Umbilical cord (tissue), 2 donors: ENCODE measurements around the gene IBSP. TPM values are rescaled to one million over a fixed set of nuclear protein-coding genes. Genes with fewer than 3 reads are reported as not detected.

Experiments used
- DNase-seq: peaks from one replicate; pipeline ENCODE4 v3.0.0-alpha.2; 2015; ENCODE audit warnings: low spot score
- total RNA-seq: library from RNA; depleted of rRNA; stranded (reverse); fragments of >200 nt; gene quantifications from one replicate; pipeline ENCODE4 v1.2.3, GENCODE V29; 2014; ENCODE audit warnings: low replicate concordance; ENCODE audit not compliant: insufficient read depth

Gene IBSP
- total RNA-seq = 3.6 TPM

DNA sequence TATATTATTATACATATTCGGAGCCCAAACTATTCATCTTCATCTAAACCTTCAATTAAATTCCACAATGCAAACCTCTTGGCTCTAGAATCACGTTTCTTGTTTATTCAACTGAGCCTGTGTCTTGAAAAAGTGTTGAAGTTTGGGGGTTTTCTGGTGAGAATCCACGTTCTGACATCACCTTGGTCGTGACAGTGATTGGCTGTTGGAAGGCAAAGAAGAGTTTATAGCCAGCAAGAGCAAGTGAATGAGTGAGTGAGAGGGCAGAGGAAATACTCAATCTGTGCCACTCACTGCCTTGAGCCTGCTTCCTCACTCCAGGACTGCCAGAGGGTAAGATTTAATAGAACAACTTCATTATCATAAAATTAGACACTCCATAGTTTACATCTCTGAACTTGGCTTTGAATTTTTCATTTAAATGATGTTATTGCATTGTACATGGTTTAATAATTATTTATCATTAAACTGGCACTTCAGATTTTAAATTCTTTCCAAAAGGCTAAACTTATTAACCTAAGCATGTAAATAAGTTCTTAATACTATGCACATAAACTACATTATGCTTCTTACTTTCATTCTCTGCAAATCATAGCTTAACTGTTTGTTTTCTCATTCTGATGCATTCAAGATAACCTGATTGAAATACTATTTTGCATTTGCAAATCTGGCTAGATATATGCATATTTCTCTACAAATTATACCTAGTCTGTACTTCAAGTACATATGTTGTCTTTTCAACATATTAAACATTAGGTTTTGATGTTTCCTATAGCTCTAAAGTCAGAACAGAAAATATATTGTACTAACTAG lies at the start of gene IBSP:
TSS of gene IBSP (plus strand) at position 254 of the 813 bp plus-strand sequence. CDS start 2,808 bp downstream, outside the sequence.
- no peak for DNase-seq

GRCh38 chr4:87749883-87750282 lies 49.5 kb upstream of the IBSP start:
- DNase-seq = no peak

DNA sequence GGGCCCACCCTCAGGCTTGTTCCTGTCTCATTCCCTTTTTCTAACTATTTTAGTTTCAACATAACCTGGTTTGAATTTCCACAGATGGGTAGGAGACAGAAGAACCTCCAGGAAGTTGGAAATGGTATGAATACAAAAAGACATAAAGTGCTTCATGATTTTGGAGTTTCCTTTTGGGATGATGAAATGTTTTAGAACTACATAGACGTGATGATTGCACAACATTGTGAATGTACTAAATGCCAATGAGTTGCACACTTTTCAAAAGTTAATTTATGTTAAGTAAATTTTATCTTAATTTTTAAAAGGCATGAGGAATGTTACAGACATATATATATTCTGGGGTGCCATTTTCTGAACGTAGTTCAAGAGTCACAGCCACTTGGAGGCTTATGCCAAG lies 41.1 kb upstream of the IBSP start:
- DNase-seq = no peak

- no peak for DNase-seq
These were observed 37.0 kb upstream of the IBSP start for GRCh38 chr4:87762311-87762710.

- no peak for DNase-seq
These were observed 17.8 kb upstream of the IBSP start for GRCh38 chr4:87781569-87781968.

- no peak for DNase-seq
These were observed 15.6 kb upstream of the IBSP start for GRCh38 chr4:87783781-87784180.

GRCh38 chr4:87785731-87786509 lies 13.4 kb upstream of the IBSP start:
- DNase-seq = no peak

DNA sequence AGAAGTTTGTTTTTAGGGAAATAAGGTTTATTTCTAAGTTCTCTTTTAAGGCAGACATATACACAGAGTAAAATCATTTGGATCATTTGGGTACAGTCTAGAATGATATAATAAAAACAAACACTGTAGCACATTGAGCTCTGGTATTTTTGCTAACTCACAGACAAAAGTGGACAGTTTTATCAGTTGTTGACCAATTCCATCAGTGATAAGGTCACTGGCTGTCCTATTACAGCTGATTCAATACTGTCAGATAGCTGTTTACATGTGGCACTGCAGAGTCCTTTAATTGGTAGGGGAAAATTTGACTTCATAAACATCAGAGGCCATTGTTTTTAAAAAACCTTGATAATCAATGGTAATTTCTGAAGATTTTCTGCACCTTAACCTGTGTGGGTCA lies 3.5 kb downstream of the IBSP start:
- DNase-seq = no peak

DNA sequence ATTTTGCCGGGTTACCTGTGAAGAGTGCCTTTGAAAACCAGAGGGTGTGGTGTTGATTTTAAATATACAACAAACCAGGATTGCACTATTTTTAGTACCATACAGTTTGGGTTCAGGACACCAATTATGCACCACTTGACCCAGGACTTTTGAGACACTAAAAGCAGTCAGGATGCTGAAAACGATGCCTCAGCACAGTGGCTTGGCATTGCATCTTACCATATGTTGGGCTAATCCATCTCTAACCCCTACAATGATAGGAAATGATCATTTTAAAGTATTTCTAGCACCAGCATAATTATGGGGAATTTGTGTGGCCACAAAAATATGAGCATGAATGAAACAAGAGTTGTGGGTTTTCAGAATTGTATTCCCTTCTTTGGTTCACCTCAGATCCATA lies 4.1 kb downstream of the IBSP start:
- DNase-seq = no peak

DNA sequence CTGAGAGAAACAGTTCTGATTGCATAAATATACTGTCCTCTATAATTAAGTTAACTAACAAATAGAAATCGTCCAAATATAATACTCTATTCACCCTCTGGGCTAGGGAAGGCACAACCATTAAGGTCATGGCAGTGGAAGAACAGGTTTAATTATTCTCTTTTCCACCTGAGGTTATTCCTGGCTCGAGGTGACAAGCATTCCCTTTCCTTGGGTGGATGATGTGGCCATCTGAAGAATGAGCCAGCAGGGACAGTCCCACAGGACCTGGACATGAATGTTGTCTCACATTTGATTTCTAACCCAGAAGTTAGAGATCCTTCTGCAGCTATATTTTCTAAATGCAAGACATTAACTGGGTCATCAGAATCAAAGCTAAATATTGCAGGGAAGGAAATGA lies 5.5 kb downstream of the IBSP start:
- no peak for DNase-seq

GRCh38 chr4:87805971-87806370 lies 6.6 kb downstream of the IBSP start:
- DNase-seq = no peak

GRCh38 chr4:87806520-87806919 lies 7.2 kb downstream of the IBSP start:
- DNase-seq = no peak

GRCh38 chr4:87807402-87807801 lies 8.0 kb downstream of the IBSP start:
- no peak for DNase-seq

DNA sequence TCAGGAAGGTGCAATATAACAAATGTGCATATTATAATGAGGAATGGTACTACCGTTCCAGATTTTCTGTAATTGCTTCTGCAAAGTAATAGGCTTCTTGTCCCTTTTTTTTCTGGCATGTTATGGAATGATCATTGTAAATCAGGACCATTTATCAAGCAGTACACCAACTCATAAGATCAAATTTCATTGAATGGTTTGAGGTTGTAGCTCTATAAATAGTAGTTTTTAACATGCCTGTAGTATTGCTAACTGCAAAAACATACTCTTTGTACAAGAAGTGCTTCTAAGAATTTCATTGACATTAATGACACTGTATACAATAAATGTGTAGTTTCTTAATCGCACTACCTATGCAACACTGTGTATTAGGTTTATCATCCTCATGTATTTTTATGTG lies 12.6 kb downstream of the IBSP start:
- no peak for DNase-seq

GRCh38 chr4:87819281-87819919 lies 20.0 kb downstream of the IBSP start:
- DNase-seq = no peak

DNA sequence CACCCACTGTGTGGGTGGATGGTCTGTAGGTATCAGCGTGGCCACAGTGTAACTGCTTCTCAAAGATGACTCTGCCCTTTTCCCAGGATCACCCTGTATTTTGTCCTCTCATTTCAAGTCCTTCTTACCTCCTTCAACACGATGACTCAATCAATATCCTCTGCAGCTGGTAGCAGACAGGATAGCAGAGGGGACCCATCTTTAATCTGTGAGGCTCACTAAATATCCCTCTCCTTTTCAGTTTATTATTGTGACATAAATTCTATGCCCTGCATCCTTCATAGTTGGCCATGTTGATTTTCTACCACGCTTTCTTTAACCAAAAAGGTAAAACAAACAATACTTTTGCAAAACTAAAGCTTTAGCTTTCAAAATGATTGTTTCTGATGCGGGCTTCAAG lies 23.8 kb downstream of the IBSP start:
- DNase-seq = no peak

GRCh38 chr4:87823724-87824123 lies 24.4 kb downstream of the IBSP start:
- DNase-seq = no peak

- no peak for DNase-seq
These were observed 25.0 kb downstream of the IBSP start for GRCh38 chr4:87824352-87824751.

GRCh38 chr4:87832669-87833068 lies 33.3 kb downstream of the IBSP start, which contains the start of gene MEPE:
MEPE (plus strand) TSS chr4:87832969; CDS start chr4:87834715, 1,746 bp downstream.
- DNase-seq = no peak

DNA sequence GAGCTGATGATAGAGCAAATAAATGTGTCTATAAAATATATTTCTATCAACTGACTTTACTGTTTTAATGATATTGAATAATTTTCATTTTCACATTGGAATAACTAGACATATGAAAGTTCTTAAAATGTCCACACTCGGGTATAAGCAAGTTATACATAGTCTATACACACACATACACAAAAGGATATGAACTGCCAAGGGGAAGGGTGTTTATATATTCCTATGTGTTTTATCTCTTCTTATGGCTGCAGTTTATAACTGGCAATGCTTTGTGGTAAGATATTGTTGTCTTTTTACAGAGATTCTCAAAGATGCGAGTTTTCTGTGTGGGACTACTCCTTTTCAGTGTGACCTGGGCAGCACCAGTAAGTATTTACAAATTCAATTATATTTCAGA lies 35.0 kb downstream of the IBSP start:
- no peak for DNase-seq

GRCh38 chr4:87835197-87835596 lies 35.8 kb downstream of the IBSP start:
- DNase-seq = no peak

DNA sequence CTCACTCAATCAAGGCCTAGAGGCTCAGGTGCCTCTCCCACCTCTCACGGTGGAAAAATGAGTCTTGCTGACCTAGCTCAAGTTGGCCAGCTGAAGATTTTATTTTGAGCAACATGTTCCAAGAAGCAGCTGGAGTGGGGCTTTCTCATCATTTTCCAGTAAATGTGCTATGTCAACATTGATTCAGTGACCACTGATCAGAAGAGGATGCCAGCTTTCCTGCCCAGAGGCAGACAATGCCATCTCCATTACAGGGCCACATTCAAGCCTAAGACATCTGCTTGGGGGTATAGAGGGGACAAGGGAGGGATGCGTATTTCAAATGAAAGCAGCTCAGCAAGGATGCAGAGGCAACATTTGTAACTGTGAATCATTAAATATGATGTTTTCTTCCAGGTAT lies 36.4 kb downstream of the IBSP start:
- no peak for DNase-seq
